ENCODE results near the gene DAGLA.

DNA sequence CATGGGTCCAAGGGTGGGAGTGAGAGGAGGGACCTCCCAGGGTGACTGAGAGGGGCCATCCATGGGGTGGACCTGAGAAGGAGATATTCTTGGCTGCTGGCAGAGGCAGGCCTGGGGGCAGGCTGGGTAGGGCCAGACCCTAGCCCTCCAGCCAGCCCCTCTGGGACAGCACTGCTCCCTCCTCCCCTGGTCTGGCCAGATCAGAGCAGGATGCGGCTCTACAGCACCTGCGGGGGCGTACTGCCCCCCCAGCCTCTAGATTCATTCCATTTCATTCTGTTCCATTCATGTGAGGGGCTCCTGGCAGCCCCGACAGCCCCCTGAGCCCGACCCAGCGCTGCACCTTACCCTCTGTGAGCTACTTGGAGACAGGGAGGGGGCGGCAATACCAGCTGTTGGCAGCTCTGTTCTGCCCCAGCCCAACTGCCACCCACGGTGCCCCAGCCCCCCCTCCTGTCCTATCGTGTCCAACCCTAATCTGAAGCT, 37.9 kb downstream of the DAGLA start:
- TF ChIP-seq, protein P1, sequence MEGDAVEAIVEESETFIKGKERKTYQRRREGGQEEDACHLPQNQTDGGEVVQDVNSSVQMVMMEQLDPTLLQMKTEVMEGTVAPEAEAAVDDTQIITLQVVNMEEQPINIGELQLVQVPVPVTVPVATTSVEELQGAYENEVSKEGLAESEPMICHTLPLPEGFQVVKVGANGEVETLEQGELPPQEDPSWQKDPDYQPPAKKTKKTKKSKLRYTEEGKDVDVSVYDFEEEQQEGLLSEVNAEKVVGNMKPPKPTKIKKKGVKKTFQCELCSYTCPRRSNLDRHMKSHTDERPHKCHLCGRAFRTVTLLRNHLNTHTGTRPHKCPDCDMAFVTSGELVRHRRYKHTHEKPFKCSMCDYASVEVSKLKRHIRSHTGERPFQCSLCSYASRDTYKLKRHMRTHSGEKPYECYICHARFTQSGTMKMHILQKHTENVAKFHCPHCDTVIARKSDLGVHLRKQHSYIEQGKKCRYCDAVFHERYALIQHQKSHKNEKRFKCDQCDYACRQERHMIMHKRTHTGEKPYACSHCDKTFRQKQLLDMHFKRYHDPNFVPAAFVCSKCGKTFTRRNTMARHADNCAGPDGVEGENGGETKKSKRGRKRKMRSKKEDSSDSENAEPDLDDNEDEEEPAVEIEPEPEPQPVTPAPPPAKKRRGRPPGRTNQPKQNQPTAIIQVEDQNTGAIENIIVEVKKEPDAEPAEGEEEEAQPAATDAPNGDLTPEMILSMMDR (IDR thresholded peaks at IDR 0.05; ENCODE audit: poor library complexity) = no peak
- no peak for TF ChIP-seq EZH2 (IDR thresholded peaks at IDR 0.05; ENCODE audit: borderline replicate concordance)
- no peak for TF ChIP-seq EZH2phosphoT487 (IDR thresholded peaks at IDR 0.05; ENCODE audit: low read depth, severe bottlenecking, unreplicated experiment)

Measured in hepatocyte (in vitro differentiated cells).